Measurements from ENCODE around the gene ERAP2. TPM values are rescaled to one million over a fixed set of nuclear protein-coding genes. Genes with fewer than 3 reads are reported as not detected.
"Not testable (repeated sequence)": the region's sequence is repeated elsewhere in the genome, so short reads cannot be mapped to it uniquely, and the experiment has no call there.

Gene ERAP2
- total and polyA plus RNA-seq, 7 donors = 0.23 to 6.4 (median 3.0) TPM

GRCh38 chr5:96927008-96927407 is 50.7 kb downstream of the ERAP2 start:
- Histone ChIP-seq H3K4me3 (no peak overlapping the region), H3K27me3 (ENCODE audit: insufficient read depth in 3 of 3, low read length in 2 of 3) (no peaks in the 10 kb centered on the region), H3K27ac (no peak overlapping the region), H3K36me3 (ENCODE audit: insufficient read depth in 1 of 2, low read depth in 1 of 2) (no peaks in the 10 kb centered on the region), H3K9me3 (no peaks in the 10 kb centered on the region), H3K4me1 (peaks cover 33% of the 10 kb centered on the region)
- no peak for ATAC-seq
- intact Hi-C loops (cut with DNase I) = no loop called here
- no peak for DNase-seq
- no peak for TF ChIP-seq CTCF (IDR thresholded peaks at IDR 0.05)

- H3K4me3 ChIP-seq = no peak overlapping the region
- H3K4me1 ChIP-seq = peaks cover 41% of the 10 kb centered on the region
- no peaks in the 10 kb centered on the region for H3K9me3 ChIP-seq
- no peak for TF ChIP-seq CTCF (IDR thresholded peaks at IDR 0.05)
- DNase-seq = no peak
- intact Hi-C loops (cut with DNase I) = no loop called here
- WGBS, 3 donors = 60 to 92% (median 66%) methylated on average over 7 of the region's 7 CpGs
- H3K36me3 ChIP-seq (ENCODE audit: insufficient read depth in 1 of 2, low read depth in 1 of 2) = no peaks in the 10 kb centered on the region
- no peak overlapping the region for H3K27ac ChIP-seq
- H3K27me3 ChIP-seq (ENCODE audit: insufficient read depth in 3 of 3, low read length in 2 of 3) = no peaks in the 10 kb centered on the region
- peak; percentile 41 to 79 (median 52) for ATAC-seq
Observed at GRCh38 chr5:96928931-96929708, 52.8 kb downstream of the ERAP2 start.

GRCh38 chr5:96930058-96930457 is 53.8 kb downstream of the ERAP2 start:
- TF ChIP-seq CTCF (IDR thresholded peaks at IDR 0.05) = no peak
- WGBS, 3 donors = 72 to 80% (median 80%) methylated on average over 3 of the region's 3 CpGs
- DNase-seq = no peak
- intact Hi-C loops (cut with DNase I) = loop anchor here (5.0 kb wide), 2 partner anchors 43 to 63 kb away; no protein-coding TSS in a partner anchor
- no peak overlapping the region for H3K4me3 ChIP-seq
- no peak overlapping the region for H3K27ac ChIP-seq
- H3K4me1 ChIP-seq = peaks cover 37% of the 10 kb centered on the region
- H3K9me3 ChIP-seq = no peaks in the 10 kb centered on the region
- H3K36me3 ChIP-seq (ENCODE audit: insufficient read depth in 1 of 2, low read depth in 1 of 2) = no peaks in the 10 kb centered on the region
- H3K27me3 ChIP-seq (ENCODE audit: insufficient read depth in 3 of 3, low read length in 2 of 3) = no peaks in the 10 kb centered on the region
- no peak for ATAC-seq

- intact Hi-C loops (cut with DNase I) = loop anchor here (5.0 kb wide), 2 partner anchors 43 to 63 kb away; no protein-coding TSS in a partner anchor
- no peaks in the 10 kb centered on the region for H3K27me3 ChIP-seq (ENCODE audit: insufficient read depth in 3 of 3, low read length in 2 of 3)
- H3K4me1 ChIP-seq = peaks cover 37% of the 10 kb centered on the region
- DNase-seq = no peak
- no peak for TF ChIP-seq CTCF (IDR thresholded peaks at IDR 0.05)
- no peaks in the 10 kb centered on the region for H3K36me3 ChIP-seq (ENCODE audit: insufficient read depth in 1 of 2, low read depth in 1 of 2)
- no peak for ATAC-seq
- WGBS, 3 donors = 94 to 99% (median 97%) methylated on average over 3 of the region's 3 CpGs
- H3K9me3 ChIP-seq = no peaks in the 10 kb centered on the region
- H3K27ac ChIP-seq = no peak overlapping the region
- no peak overlapping the region for H3K4me3 ChIP-seq
Observed at GRCh38 chr5:96930589-96930988, 54.3 kb downstream of the ERAP2 start.

- H3K27ac ChIP-seq; H3K27me3 ChIP-seq (ENCODE audit: insufficient read depth in 3 of 3, low read length in 2 of 3); H3K4me3 ChIP-seq; DNase-seq; H3K36me3 ChIP-seq (ENCODE audit: insufficient read depth in 1 of 2, low read depth in 1 of 2); H3K9me3 ChIP-seq; ATAC-seq: not testable (repeated sequence)
- peaks cover 37% of the 10 kb centered on the region for H3K4me1 ChIP-seq
- intact Hi-C loops (cut with DNase I) = loop anchor here (5.0 kb wide), 2 partner anchors 44 to 64 kb away; no protein-coding TSS in a partner anchor
- 90 to 97% (median 90%) methylated on average over 2 of the region's 2 CpGs for WGBS, 3 donors
Observed at GRCh38 chr5:96931037-96931436, 54.7 kb downstream of the ERAP2 start.

Data from psoas muscle (tissue), 8 donors.